ENCODE measurements around the gene MDM2. TPM values are rescaled to one million over a fixed set of nuclear protein-coding genes. Genes with fewer than 3 reads are reported as not detected.
"Not testable (repeated sequence)": the region's sequence is repeated elsewhere in the genome, so short reads cannot be mapped to it uniquely, and the experiment has no call there.

MDM2 gene
- total RNA-seq, 2 experiments from 2014 or later: 143 to 318 TPM

DNA sequence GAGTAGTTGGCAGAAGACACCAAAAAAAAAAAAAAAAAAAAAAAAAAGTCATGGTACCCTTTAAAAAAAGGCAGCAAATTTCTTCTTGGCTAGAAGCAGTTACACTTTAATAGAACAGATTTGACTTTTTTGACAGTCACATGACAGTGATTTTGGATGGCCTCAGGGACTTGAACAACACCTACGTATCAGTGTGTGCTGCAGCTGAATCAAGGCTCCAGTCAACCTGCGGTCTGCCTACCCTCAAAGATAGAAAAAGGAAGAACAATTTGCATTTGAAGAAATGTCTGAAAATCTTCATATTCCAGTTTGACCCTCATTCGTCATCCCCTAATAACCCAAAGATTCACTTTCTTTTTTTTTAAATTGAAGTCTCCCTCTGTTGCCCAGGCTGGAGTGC lies 53.9 kb downstream of the MDM2 start:
- DNase-seq (ENCODE audit: low spot score): no peak
- no peak overlapping the region for H3K4me2 ChIP-seq (ENCODE audit: low read length)
- no TSS peak for BruUV-seq (replicated peaks)
- no peaks in the 10 kb centered on the region for H3K9me3 ChIP-seq (ENCODE audit: low read length)
- no peaks in the 10 kb centered on the region for H4K20me1 ChIP-seq (ENCODE audit: insufficient read depth, low read length)
- CTCF ChIA-PET (ENCODE audit: unreplicated experiment): no interaction called here
- TF ChIP-seq, protein P1, sequence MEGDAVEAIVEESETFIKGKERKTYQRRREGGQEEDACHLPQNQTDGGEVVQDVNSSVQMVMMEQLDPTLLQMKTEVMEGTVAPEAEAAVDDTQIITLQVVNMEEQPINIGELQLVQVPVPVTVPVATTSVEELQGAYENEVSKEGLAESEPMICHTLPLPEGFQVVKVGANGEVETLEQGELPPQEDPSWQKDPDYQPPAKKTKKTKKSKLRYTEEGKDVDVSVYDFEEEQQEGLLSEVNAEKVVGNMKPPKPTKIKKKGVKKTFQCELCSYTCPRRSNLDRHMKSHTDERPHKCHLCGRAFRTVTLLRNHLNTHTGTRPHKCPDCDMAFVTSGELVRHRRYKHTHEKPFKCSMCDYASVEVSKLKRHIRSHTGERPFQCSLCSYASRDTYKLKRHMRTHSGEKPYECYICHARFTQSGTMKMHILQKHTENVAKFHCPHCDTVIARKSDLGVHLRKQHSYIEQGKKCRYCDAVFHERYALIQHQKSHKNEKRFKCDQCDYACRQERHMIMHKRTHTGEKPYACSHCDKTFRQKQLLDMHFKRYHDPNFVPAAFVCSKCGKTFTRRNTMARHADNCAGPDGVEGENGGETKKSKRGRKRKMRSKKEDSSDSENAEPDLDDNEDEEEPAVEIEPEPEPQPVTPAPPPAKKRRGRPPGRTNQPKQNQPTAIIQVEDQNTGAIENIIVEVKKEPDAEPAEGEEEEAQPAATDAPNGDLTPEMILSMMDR (conservative IDR thresholded peaks at IDR 0.05; ENCODE audit: low read length): no peak
- TF ChIP-seq EZH2phosphoT487 (IDR thresholded peaks at IDR 0.05; ENCODE audit: borderline replicate concordance, low read depth, low read length): no peak
- no peak overlapping the region for H3K4me3 ChIP-seq (ENCODE audit: low read depth, low read length, poor library complexity, severe bottlenecking)
- H3K27ac ChIP-seq (ENCODE audit: low read depth, low read length, poor library complexity, severe bottlenecking): no peak overlapping the region
- intact Hi-C loops (cut with micrococcal nuclease; ENCODE audit: unreplicated experiment): no loop called here
- H2AFZ ChIP-seq (ENCODE audit: low read length): no peak overlapping the region
- POLR2A ChIA-PET: interaction anchor here (0.7 kb wide), 1 partner anchor 173 kb away, joined by 3 read pairs; no protein-coding TSS in a partner anchor
- no peaks in the 10 kb centered on the region for H3K79me2 ChIP-seq (ENCODE audit: insufficient read depth, low read depth, low read length)
- no peaks in the 10 kb centered on the region for H3K9me2 ChIP-seq (ENCODE audit: insufficient read depth, low read length)
- peaks cover 8% of the 10 kb centered on the region for H3K4me1 ChIP-seq (ENCODE audit: insufficient read depth, low read length, poor library complexity, severe bottlenecking)
- no peaks in the 10 kb centered on the region for H3K36me3 ChIP-seq (ENCODE audit: insufficient read depth, low read length)

DNA sequence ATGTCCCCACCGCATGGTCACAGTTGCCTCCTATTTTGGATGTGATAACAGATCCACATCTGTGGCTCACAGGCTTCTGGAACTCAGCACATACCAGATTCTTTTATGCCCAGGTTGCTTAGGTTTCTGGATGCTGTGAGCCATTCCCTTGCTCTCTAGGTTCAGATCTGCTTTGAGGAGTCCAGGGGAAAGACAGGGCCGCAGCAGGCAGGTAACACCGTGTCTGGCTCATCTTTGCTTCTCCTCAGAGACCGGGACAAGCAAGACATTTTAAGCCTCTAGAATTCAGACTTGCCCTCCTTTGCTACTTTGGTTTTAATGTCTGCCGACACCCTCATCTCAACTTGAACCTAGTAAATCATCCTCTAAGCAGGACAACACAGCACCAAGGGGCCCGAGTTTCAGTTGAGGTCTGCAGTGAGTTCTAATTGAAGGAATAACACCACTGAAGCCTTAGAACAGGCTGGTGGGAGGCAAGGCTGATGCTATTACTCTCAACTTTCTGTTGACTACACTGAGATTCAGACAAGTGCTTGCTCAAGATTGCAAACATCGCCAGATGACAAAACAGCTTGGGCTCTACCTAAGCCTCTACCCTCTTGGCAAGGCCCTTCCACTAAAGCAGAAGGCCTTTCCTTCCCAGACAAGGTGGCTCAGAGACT lies 55.3 kb downstream of the MDM2 start:
- H2AFZ ChIP-seq (ENCODE audit: low read length): peak overlapping the region; percentile 48
- H4K20me1 ChIP-seq (ENCODE audit: insufficient read depth, low read length): no peaks in the 10 kb centered on the region
- peaks cover 8% of the 10 kb centered on the region for H3K4me1 ChIP-seq (ENCODE audit: insufficient read depth, low read length, poor library complexity, severe bottlenecking)
- H3K9me3 ChIP-seq (ENCODE audit: low read length): no peaks in the 10 kb centered on the region
- intact Hi-C loops (cut with micrococcal nuclease; ENCODE audit: unreplicated experiment): no loop called here
- no peak for DNase-seq (ENCODE audit: low spot score)
- H3K4me2 ChIP-seq (ENCODE audit: low read length): peak overlapping the region; percentile 45
- no peak overlapping the region for H3K4me3 ChIP-seq (ENCODE audit: low read depth, low read length, poor library complexity, severe bottlenecking)
- H3K27ac ChIP-seq (ENCODE audit: low read depth, low read length, poor library complexity, severe bottlenecking): no peak overlapping the region
- BruUV-seq (replicated peaks): no TSS peak
- ChIA-PET POLR2A (no interaction called here), CTCF (ENCODE audit: unreplicated experiment) (no interaction called here)
- no peaks in the 10 kb centered on the region for H3K9me2 ChIP-seq (ENCODE audit: insufficient read depth, low read length)
- no peaks in the 10 kb centered on the region for H3K36me3 ChIP-seq (ENCODE audit: insufficient read depth, low read length)
- no peaks in the 10 kb centered on the region for H3K79me2 ChIP-seq (ENCODE audit: insufficient read depth, low read depth, low read length)
- TF ChIP-seq, protein P1 (conservative IDR thresholded peaks at IDR 0.05; ENCODE audit: low read length): no peak

DNA sequence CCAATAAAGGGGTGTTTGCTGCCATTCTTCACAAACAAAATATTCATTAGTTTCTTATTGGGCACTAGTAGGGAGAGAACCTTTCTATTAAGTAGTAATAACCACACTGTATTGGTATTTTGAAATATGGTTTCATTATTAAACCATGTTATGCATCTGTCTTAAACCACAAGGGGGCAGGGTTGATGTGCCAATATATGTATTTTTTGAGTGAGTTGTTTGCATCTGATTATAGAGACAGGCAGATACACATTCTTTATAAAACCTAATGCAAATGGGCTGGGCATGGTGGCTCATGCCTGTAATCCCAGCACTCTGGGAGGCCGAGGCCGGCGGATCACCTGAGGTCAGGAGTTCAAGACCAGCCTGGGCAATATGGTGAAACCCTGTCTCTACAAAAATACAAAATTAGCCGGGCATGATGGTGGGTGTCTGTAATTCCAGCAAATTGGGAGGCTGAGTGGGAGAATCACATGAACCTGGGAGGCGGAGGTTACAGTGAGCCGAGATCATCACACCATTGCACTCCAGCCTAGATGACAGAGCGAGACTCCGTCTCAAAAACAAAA lies 56.0 kb downstream of the MDM2 start:
- H4K20me1 ChIP-seq (ENCODE audit: insufficient read depth, low read length); H3K4me1 ChIP-seq (ENCODE audit: insufficient read depth, low read length, poor library complexity, severe bottlenecking); CTCF ChIA-PET (ENCODE audit: unreplicated experiment); H3K27ac ChIP-seq (ENCODE audit: low read depth, low read length, poor library complexity, severe bottlenecking); H3K36me3 ChIP-seq (ENCODE audit: insufficient read depth, low read length); H3K4me3 ChIP-seq (ENCODE audit: low read depth, low read length, poor library complexity, severe bottlenecking); H3K79me2 ChIP-seq (ENCODE audit: insufficient read depth, low read depth, low read length); BruUV-seq (replicated peaks); POLR2A ChIA-PET; H3K9me3 ChIP-seq (ENCODE audit: low read length); H3K9me2 ChIP-seq (ENCODE audit: insufficient read depth, low read length): not testable (repeated sequence)
- intact Hi-C loops (cut with micrococcal nuclease; ENCODE audit: unreplicated experiment): loop anchor here (1.0 kb wide), 1 partner anchor 206 kb away; no protein-coding TSS in a partner anchor
- Histone ChIP-seq H3K4me2 (ENCODE audit: low read length) (peak overlapping the region; percentile 45), H2AFZ (ENCODE audit: low read length) (peak overlapping the region; percentile 48)
- TF ChIP-seq, protein P1 (conservative IDR thresholded peaks at IDR 0.05; ENCODE audit: low read length): peak; percentile 88
- DNase-seq (ENCODE audit: low spot score): peak; percentile 78

Data from OCI-LY7 (cell line).